GM10266 (cell line): ENCODE measurements around the gene GFM2.
"Not testable (repeated sequence)": the region's sequence is repeated elsewhere in the genome, so short reads cannot be mapped to it uniquely, and the experiment has no call there.

Source experiments
- DNase-seq: peaks from one replicate; pipeline ENCODE4 v3.0.0; 2012; ENCODE audit errors: extremely low spot score
- CTCF ChIP-seq: IDR thresholded peaks from 2 replicates; pipeline ENCODE4 v1.5.1; 2012; ENCODE audit warnings: mild to moderate bottlenecking, low read depth; ENCODE audit not compliant: control insufficient read depth, insufficient read depth; ENCODE audit errors: missing control alignments

Gene GFM2, protein sequence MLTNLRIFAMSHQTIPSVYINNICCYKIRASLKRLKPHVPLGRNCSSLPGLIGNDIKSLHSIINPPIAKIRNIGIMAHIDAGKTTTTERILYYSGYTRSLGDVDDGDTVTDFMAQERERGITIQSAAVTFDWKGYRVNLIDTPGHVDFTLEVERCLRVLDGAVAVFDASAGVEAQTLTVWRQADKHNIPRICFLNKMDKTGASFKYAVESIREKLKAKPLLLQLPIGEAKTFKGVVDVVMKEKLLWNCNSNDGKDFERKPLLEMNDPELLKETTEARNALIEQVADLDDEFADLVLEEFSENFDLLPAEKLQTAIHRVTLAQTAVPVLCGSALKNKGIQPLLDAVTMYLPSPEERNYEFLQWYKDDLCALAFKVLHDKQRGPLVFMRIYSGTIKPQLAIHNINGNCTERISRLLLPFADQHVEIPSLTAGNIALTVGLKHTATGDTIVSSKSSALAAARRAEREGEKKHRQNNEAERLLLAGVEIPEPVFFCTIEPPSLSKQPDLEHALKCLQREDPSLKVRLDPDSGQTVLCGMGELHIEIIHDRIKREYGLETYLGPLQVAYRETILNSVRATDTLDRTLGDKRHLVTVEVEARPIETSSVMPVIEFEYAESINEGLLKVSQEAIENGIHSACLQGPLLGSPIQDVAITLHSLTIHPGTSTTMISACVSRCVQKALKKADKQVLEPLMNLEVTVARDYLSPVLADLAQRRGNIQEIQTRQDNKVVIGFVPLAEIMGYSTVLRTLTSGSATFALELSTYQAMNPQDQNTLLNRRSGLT

GRCh38 chr5:74766849-74767578, at the start of gene GFM2, which contains the start of gene NSA2:
Gene GFM2 (minus strand): TSS chr5:74767117. CDS start chr5:74763742, 3,375 bp downstream.
Gene NSA2 (plus strand): TSS chr5:74767249. CDS start chr5:74767361, 112 bp downstream.
- no peak for TF ChIP-seq CTCF
- peak; percentile 69 for DNase-seq

DNA sequence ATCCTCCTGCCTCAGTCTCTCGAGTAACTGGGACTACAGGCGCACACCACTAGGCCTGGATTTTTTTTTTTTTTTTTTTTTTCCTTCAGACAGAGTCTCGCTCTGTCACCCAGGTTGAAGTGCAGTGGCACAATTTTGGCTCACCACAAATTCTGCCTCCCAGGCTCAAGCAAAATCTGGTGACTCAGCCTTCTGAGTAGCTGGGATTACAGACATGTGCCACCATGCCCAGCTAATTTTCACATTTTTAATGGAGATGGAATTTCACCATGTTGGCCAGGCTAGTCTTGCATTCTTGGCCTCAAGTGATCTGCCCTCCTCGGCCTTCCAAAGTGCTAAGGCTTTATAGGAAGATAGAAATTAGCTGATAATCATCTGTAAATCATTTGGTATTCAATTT, 44.0 kb upstream of the GFM2 start:
- no peak for TF ChIP-seq CTCF

DNA sequence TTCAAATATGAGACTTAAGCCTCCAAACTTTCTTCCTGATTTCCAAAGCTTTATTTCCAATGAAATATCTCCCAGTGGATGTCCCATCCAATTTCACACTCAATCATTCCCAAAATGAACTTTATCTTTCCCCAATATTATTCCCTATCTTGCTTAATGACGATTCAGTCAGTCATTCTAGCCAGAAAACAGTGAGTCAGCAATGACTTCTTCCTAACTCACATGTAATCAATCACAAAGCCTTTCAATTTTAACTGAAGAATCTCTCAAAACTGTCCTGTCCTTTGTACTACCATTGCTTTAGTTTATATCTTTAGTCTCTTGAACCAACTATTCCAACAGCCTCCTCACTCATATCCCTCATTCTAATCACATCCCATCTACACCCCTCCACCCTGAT, 35.0 kb upstream of the GFM2 start:
- no peak for DNase-seq
- TF ChIP-seq CTCF: no peak

More for the DNA sequence above, 44.0 kb upstream of the GFM2 start:
- no peak for DNase-seq

GRCh38 chr5:74801197-74801596, 34.3 kb upstream of the GFM2 start:
- DNase-seq: no peak
- TF ChIP-seq CTCF: no peak

DNA sequence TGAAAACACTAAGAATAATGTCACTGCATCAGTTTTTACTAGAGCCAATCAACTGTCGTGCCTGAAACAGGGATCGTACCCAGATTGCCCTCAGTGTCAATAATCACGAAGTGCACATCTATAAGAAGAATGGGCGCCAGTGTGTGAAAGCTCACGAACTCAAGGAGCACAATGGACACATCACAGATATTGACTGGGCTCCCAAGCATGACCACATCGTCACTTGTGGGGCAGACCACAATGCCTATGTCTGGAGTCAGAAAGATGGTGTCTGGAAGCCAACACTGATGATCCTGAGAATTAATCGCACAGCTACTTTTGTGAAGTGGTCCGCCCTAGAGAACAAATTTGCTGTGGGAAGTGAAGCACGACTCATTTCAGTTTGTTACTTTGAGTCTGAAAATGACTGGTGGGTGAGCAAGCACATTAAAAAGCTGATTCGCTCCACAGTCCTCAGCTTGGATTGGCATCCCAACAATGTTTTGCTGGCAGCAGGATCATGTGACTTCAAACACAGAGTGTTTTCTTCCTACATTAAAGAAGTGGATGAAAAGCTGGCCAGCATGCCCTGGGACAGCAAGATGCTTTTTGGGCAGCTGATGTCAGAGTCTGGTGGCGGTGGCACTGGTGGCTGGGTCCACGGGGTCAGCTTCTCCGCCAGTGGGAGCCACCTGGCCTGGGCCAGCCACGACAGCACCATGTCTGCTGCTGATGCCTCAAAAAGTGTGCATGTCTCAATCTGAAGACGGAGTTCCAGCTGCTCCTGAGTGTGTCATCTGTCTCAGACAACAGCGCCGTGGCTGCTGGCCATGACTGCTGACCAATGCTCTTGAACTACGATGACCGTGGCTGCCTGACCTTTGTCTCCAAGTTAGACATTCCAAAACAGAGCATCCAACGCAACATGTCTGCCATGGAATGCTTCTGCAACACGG, 32.3 kb upstream of the GFM2 start:
- TF ChIP-seq CTCF: no peak
- DNase-seq: no peak

- DNase-seq: not testable (repeated sequence)
These were observed 24.8 kb upstream of the GFM2 start for GRCh38 chr5:74791669-74792068.

- no peak for TF ChIP-seq CTCF
- DNase-seq: no peak
These were observed 20.5 kb upstream of the GFM2 start for GRCh38 chr5:74787424-74787823.
